Neuron (in vitro differentiated cells): ENCODE measurements around the gene HNRNPAB.
"Not testable (repeated sequence)": the region's sequence is repeated elsewhere in the genome, so short reads cannot be mapped to it uniquely, and the experiment has no call there.

ENCODE experiments used
- H2AFZ ChIP-seq: one replicate; pipeline ENCODE4 v1.6.1; 2013; ENCODE audit warnings: low read depth, mild to moderate bottlenecking, inconsistent platforms, low read length, moderate library complexity
- H3K27me3 ChIP-seq: one replicate; pipeline ENCODE4 v1.6.1; 2013; ENCODE audit warnings: low read length; ENCODE audit not compliant: insufficient read depth
- H3K36me3 ChIP-seq: one replicate; pipeline ENCODE4 v1.6.1; 2013; ENCODE audit warnings: low read length; ENCODE audit not compliant: insufficient read depth
- H3K4me1 ChIP-seq: one replicate; pipeline ENCODE4 v1.6.1; 2013; ENCODE audit warnings: low read length; ENCODE audit not compliant: insufficient read depth
- H3K4me3 ChIP-seq: 2 replicates; pipeline ENCODE4 v1.5.1; 2013; ENCODE audit warnings: mild to moderate bottlenecking, low read length, moderate library complexity
- H3K9me3 ChIP-seq: one replicate; pipeline ENCODE4 v1.6.1; 2013; ENCODE audit warnings: low read length

The HNRNPAB gene

DNA sequence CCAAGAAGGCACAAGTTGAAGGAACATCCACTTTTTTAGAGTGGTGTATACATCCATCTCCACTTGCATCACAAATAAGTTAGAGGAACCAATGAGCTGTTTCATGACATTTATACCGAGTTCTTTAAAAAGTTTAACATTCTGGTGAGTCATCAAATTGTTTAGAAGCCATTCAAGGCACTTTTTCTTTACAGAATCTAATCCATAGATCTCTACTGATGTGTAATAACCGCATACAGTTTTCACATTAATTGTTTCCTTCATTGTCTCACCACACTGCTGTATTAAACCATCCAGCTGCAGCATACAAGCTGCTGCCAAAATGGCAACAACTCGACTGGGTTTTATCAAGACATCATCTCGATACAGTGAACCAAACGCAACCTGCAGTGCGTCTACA is 17.9 kb upstream of the HNRNPAB start:
- no peak overlapping the region for H2AFZ ChIP-seq
- H3K27me3 ChIP-seq = no peaks in the 10 kb centered on the region
- no peak overlapping the region for H3K4me3 ChIP-seq
- H3K9me3 ChIP-seq = no peaks in the 10 kb centered on the region
- no peaks in the 10 kb centered on the region for H3K36me3 ChIP-seq
- H3K4me1 ChIP-seq = no peaks in the 10 kb centered on the region

DNA sequence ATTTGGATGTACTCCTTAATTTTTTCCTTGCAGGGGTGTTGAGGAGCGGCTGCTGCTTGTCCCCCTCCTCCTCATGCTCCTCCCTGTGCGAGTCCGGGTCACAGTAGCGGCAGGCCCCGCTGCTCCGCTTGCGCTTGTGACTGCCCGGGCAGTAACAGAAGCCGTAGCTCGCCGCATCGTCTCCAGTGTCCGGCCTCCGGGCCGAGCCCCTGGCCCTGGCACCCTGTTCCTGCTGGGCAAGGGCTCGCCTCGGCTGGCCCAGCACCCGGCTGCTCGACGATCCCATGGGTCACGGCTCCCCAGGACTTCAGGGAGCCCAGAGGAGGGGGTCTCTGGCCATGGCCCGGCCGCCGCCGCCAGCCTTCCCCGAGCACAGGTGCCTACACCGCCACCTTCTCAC is 17.3 kb upstream of the HNRNPAB start, which contains the start of gene GMCL2:
Gene GMCL2 (minus strand): TSS at position 358 of the 400 bp plus-strand sequence. CDS start 72 bp downstream, at position 286.
- H3K4me1 ChIP-seq = no peaks in the 10 kb centered on the region
- H2AFZ ChIP-seq = no peak within 1 kb of the TSS
- H3K36me3 ChIP-seq = no peaks in the 10 kb centered on the region
- H3K27me3 ChIP-seq = no peaks in the 10 kb centered on the region
- H3K4me3 ChIP-seq = no peak within 1 kb of the TSS
- no peaks in the 10 kb centered on the region for H3K9me3 ChIP-seq

DNA sequence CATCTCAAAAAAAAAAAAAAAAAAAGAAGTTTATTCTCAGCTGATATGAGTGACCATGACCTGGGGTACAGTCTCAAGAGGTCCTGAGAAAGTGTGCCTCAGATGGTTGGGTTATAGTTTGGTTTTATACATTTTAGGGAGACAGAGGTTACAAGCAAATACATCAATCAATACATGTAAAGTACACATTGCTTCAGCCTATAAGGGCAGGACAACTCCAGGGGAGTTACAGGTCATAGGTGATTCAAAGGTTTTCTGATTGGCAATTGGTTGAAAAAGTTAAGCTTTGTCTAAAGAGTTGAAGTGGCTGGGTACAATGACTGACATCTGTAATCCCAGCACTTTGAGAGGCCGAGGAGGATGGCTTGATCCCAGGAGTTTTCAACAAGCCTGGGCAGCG is 14.9 kb upstream of the HNRNPAB start:
- Histone ChIP-seq H3K27me3 (peaks cover 3% of the 10 kb centered on the region), H3K4me1 (no peaks in the 10 kb centered on the region)

DNA sequence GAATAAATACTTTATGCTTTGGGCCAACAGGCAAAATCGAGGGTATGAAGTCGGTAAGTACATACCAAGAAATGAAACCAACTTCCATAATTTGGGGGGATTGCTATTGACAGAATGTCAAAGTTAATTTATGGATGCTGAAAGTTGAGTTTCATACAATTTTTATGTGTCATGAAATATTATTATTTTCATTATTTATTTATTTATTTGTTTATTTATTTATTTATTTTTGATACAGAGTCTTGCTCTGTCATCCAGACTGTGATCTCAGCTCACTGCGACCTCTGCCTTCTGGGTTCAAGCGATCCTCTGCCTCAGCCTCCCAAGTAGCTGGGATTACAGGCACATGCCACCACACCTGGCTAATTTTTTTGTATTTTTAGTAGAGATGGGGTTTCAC is 12.7 kb upstream of the HNRNPAB start:
- H3K9me3 ChIP-seq = peaks cover 2% of the 10 kb centered on the region
- no peaks in the 10 kb centered on the region for H3K36me3 ChIP-seq
- no peak overlapping the region for H2AFZ ChIP-seq
- H3K4me3 ChIP-seq = no peak overlapping the region
- H3K4me1 ChIP-seq = no peaks in the 10 kb centered on the region
- peaks cover 6% of the 10 kb centered on the region for H3K27me3 ChIP-seq

More for the DNA sequence above, 14.9 kb upstream of the HNRNPAB start:
- Histone ChIP-seq H3K4me3 (no peak overlapping the region), H2AFZ (no peak overlapping the region), H3K36me3 (no peaks in the 10 kb centered on the region), H3K9me3 (no peaks in the 10 kb centered on the region)

DNA sequence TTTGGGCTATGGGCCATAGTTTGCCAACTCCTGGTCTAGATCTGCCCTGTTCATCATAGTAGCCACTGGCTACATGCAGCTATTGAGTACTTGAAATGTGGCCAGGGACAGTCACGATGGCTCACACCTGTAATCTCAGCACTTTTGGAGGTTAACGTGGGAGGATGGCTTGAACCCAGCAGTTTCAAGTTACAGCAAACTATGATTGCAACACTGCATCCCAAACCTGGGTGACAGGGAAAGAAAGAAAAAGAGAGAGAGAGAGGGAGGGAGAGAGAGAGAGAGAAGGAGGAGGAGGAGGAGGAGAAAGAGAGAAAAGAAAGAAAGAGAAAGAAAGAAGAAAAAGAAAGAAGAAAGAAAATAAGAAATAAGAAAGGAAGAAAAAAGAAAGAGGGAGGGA is 12.1 kb upstream of the HNRNPAB start:
- H3K4me1 ChIP-seq = no peaks in the 10 kb centered on the region
- H2AFZ ChIP-seq = no peak overlapping the region
- peaks cover 2% of the 10 kb centered on the region for H3K9me3 ChIP-seq
- peaks cover 6% of the 10 kb centered on the region for H3K27me3 ChIP-seq
- H3K4me3 ChIP-seq = no peak overlapping the region
- no peaks in the 10 kb centered on the region for H3K36me3 ChIP-seq

DNA sequence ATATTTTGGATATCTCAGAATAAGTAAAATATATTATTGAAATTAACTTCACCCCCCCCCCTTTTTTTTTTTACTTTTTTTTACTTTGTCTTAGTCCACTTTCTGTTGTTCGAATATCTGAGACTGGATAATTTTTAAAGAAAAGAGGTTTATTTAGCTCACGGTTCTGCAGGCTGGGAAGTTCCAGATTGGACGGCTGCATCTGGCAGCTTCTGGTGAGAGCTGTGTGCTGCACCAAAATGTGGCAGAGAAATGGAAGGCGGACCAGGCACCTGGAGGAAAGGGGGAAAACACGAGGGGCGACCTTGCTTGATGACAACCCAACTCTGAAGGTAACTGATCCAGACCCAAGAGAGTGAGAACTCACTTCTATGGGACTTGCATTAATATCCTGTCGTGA is 11.5 kb upstream of the HNRNPAB start:
- H3K36me3 ChIP-seq = no peaks in the 10 kb centered on the region
- H2AFZ ChIP-seq = no peak overlapping the region
- no peaks in the 10 kb centered on the region for H3K4me1 ChIP-seq
- H3K27me3 ChIP-seq = peaks cover 6% of the 10 kb centered on the region
- H3K4me3 ChIP-seq = no peak overlapping the region
- H3K9me3 ChIP-seq = peaks cover 2% of the 10 kb centered on the region

DNA sequence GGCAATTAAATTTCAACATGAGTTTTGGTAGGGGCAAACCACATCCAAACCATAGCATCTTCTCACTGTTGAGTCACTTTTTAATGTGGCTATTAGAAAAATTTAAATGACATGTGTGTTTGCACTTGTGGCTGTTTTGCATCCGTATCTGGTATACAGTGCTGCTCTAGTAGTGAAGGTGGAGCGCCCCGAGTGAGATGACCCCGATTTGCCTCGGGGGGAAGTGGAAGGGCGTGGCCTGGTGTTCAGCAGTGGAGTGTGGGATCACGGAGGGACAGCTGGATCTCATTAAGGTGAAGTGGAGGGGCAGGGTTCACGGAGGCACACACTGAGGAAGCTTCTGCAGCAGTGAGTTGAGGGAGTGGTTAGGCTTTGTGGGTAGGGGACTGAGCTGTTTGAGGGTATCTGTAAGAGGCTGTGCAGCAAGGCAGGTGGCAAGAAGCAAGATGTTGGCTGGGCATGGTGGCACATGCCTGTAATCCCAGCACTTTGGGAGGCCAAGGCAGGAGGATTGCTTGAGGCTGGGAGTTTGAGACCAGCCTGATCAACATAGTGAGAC is 11.0 kb upstream of the HNRNPAB start:
- H3K36me3 ChIP-seq = no peaks in the 10 kb centered on the region
- H3K9me3 ChIP-seq = peaks cover 2% of the 10 kb centered on the region
- H3K4me3 ChIP-seq = no peak overlapping the region
- no peaks in the 10 kb centered on the region for H3K4me1 ChIP-seq
- no peak overlapping the region for H2AFZ ChIP-seq
- peaks cover 6% of the 10 kb centered on the region for H3K27me3 ChIP-seq

DNA sequence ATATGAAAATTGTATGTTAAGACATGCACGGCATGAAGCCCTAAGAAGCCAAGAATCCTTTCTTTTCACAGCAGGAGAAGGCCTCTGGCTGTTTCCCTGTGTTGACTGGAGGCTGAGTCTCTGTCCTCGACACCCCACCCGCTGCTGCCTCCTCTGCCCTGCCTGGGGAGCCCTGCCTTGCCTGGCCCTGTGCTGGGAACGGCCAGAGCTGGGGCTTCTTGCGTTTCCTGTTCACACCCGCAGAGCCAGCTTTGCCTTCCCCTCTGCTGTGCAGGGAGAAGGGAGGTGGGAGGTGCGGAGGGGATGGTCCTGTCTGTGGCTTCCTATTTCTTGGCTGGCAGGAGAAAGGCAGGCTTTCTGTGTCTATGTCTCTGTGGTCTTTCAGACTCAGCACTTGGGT is 10.3 kb upstream of the HNRNPAB start:
- no peak overlapping the region for H3K4me3 ChIP-seq
- H3K4me1 ChIP-seq = no peaks in the 10 kb centered on the region

DNA sequence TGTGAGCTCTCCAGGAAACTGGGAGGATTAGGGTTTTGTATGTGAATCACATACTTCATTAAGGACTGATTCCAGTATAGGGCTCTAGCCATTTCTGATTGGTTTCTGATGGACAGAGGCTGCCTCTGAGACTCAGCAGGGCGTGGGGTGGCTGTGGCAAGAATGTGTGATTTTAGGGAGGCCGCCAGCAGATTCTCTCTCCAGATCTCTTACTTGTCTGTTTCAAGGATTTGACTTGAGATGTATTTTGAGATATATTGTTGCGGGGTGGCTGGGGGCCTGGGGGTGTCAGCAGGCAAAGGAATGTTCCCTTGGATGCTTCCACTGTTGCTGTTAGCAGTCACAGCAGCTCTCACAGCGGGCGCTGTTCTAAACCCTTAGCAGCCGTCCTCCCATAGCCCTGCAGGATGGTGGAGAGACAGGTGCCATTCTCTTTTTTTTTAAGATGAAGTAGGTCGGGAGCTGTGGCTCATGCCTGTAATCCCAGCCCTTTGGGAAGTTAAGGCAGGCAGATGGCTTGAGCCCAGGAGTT is 8.0 kb upstream of the HNRNPAB start:
- H3K27me3 ChIP-seq = peaks cover 6% of the 10 kb centered on the region
- H2AFZ ChIP-seq = no peak overlapping the region
- no peaks in the 10 kb centered on the region for H3K4me1 ChIP-seq
- H3K4me3 ChIP-seq = no peak overlapping the region
- peaks cover 2% of the 10 kb centered on the region for H3K9me3 ChIP-seq
- no peaks in the 10 kb centered on the region for H3K36me3 ChIP-seq

More for the DNA sequence above, 10.3 kb upstream of the HNRNPAB start:
- Histone ChIP-seq H3K9me3 (peaks cover 2% of the 10 kb centered on the region), H3K36me3 (no peaks in the 10 kb centered on the region), H2AFZ (no peak overlapping the region), H3K27me3 (peaks cover 6% of the 10 kb centered on the region)

DNA sequence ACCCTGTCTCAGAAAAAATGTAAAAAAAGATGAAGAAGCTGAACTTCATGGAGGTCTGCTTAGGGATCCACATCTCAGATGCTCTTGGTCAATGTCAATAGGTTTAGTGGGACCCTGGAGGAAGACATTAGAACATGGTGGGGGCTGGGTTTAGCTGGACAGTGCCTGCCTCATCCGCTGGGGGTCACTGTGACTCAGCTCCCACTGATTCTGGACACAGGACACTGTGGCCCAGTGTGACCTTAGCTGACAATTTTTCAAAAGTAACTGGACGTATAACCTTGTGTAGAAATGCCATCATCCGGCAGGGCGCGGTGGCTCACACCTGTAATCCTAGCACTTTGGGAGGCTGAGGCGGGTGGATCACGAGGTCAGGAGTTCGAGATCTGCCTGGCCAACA is 7.3 kb upstream of the HNRNPAB start:
- Histone ChIP-seq H3K9me3 (peaks cover 2% of the 10 kb centered on the region), H3K4me1 (no peaks in the 10 kb centered on the region), H3K4me3 (no peak overlapping the region), H3K27me3 (peaks cover 6% of the 10 kb centered on the region), H3K36me3 (no peaks in the 10 kb centered on the region), H2AFZ (no peak overlapping the region)

DNA sequence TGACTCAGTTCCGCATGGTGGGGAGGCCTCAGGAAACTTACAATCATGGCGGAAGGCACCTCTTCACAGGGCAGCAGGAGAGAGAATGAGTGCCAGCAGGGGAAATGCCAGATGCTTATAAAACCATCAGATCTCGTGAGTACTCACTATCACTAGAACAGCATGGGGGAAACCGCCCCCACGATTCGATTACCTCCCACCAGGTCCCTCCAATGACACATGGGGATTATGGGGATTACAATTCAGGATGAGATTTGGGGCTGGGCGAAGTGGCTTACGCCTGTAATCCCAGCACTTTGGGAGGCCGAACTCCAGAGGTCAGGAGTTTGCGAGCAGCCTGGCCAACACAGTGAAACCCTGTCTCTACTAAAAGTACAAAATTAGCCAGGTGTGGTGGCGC is 6.2 kb upstream of the HNRNPAB start:
- H3K36me3 ChIP-seq, H3K4me3 ChIP-seq, H3K27me3 ChIP-seq, H2AFZ ChIP-seq, H3K4me1 ChIP-seq, H3K9me3 ChIP-seq: not testable (repeated sequence)

DNA sequence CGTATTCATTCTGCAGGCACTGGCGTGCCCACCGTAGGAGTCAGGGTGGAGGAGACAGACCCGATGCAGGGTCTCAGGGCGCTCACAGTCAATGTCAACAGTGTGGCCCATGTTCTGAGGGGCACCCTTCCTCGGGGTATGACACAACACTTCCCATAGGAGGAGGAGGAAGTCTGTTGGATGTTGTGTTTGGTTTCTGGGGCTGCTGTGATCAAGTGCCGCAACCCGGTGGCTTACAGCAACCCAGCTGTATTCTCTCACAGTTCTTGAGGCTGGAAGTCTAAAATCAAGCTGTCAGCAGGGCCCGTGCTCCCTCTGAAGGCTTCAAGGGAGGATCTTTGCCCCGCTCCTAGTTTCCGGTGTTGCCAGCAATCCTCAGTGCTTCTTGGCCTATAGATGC is 5.6 kb upstream of the HNRNPAB start:
- Histone ChIP-seq H3K27me3 (peaks cover 5% of the 10 kb centered on the region), H2AFZ (no peak overlapping the region), H3K4me1 (no peaks in the 10 kb centered on the region), H3K9me3 (peaks cover 2% of the 10 kb centered on the region), H3K4me3 (no peak overlapping the region), H3K36me3 (no peaks in the 10 kb centered on the region)

DNA sequence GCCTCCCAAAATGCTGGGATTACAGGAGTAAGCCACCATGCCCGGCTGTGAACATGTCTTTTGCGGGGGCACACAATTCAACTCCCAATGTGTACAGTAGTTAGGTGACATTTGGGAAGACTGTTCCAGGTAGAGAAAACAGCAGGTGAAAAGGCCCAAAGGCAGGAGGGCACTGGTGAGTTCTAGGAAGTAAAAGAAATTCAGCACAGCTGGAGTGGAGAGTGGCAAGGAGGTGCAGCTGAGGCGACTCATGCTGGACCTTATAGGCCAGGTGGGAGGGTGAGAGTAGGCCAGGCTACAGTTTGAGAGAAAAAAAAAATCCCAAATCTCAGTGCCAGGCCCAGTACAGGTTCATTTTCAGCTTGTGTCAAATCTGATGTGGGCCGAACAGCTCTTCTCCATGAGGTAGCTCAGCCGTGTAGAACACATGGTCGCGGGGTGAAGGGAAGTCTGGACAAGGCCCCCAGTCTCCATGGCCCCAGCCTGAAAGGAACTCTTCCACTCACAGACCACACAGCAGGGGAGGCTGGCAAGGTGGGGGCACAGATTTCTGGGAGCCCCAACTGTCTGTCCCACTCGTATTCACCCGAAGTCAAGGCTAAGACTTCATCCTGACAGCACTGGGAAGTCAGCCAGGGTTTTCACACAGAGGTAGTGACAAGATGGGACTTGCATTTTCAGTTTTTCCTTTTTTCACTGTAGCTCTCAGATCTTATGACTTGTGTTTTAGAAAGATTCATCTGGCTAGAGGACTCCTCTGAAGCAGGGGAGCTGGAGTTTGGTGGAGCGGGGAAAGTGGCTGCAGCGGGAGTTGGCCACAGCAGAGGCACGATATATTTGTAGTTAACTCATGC is 4.5 kb upstream of the HNRNPAB start:
- Histone ChIP-seq H3K4me1 (no peaks in the 10 kb centered on the region), H2AFZ (no peak overlapping the region), H3K9me3 (no peaks in the 10 kb centered on the region), H3K4me3 (no peak overlapping the region), H3K36me3 (no peaks in the 10 kb centered on the region), H3K27me3 (no peaks in the 10 kb centered on the region)
